Omental fat pad (tissue), 4 donors: ENCODE measurements around the gene CNP. TPM values are rescaled to one million over a fixed set of nuclear protein-coding genes. Genes with fewer than 3 reads are reported as not detected.

Experiments used
- ATAC-seq: fragments of 150-250 bp; one replicate; pipeline ENCODE4 v1.9.1; 2016; ENCODE audit warnings: mild to moderate bottlenecking, moderate library complexity; ENCODE audit not compliant: low FRiP score
- DNase-seq: peaks from one replicate; pipeline ENCODE4 v3.0.0-alpha.2; 2019; ENCODE audit warnings: low spot score
- CTCF ChIP-seq, 3 donors: fragments of 450-650 bp; IDR thresholded peaks; one replicate each; pipeline ENCODE4 v1.5.1; 2016 to 2017; ENCODE audit warnings: antibody characterized with exemption in 3 of 3, mild to moderate bottlenecking in 3 of 3, moderate library complexity in 2 of 3
- total RNA-seq, 4 donors: library from RNA; depleted of rRNA; stranded (reverse); fragments of >200 nt; gene quantifications; one replicate each; pipeline ENCODE4 v1.1.0, GENCODE V29; 2016

CNP gene
- total RNA-seq, 4 donors from 2014 or later = 42.2 to 62.9 (median 49.8) TPM

GRCh38 chr17:41943492-41943891, 23.1 kb upstream of the CNP start:
- ATAC-seq (no peak), DNase-seq (no peak)
- no peak for TF ChIP-seq CTCF (IDR thresholded peaks at IDR 0.05)

DNA sequence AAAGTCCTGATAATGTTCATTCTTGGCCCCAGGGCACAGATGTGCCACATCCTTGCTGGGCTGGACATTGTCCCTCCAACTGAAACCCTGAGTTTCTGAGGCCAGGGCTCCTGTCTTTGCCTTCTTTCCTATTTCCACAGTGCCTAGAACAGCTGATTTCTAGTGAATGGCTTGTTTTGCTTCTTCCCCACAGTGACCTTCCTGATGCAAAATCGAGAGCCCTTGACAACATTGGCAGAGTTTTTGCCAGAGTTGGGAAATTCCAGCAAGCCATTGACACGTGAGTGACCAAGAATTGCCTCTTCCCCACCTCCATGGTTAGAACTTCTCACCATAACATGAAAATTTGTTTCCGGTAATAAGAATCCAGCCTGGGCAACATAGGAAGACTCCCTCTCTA, 21.7 kb upstream of the CNP start:
- TF ChIP-seq CTCF (IDR thresholded peaks at IDR 0.05) = no peak
- ATAC-seq (no peak), DNase-seq (no peak)

- no peak for TF ChIP-seq CTCF (IDR thresholded peaks at IDR 0.05)
- ATAC-seq (no peak), DNase-seq (no peak)
Measured at GRCh38 chr17:41948762-41949460, 17.7 kb upstream of the CNP start.

GRCh38 chr17:41956522-41956921, 10.1 kb upstream of the CNP start:
- ATAC-seq (no peak), DNase-seq (no peak)
- TF ChIP-seq CTCF (IDR thresholded peaks at IDR 0.05) = no peak

- DNase-seq (no peak), ATAC-seq (no peak)
- TF ChIP-seq CTCF (IDR thresholded peaks at IDR 0.05) = no peak
Measured at GRCh38 chr17:41957031-41957868, 9.3 kb upstream of the CNP start.

- TF ChIP-seq CTCF (IDR thresholded peaks at IDR 0.05) = no peak
Measured at GRCh38 chr17:41957869-41958439, 8.6 kb upstream of the CNP start.

More at GRCh38 chr17:41957869-41958439, 8.6 kb upstream of the CNP start:
- ATAC-seq = no peak
- DNase-seq = no peak
